HG02884 (cell line): ENCODE measurements around the gene MCRS1.

Experiments
- ATAC-seq: cut with Tn5 transposase; IDR thresholded peaks from one replicate; pipeline ENCODE4 v1.9.1; 2021; ENCODE audit warnings: mild to moderate bottlenecking, moderate library complexity; ENCODE audit not compliant: unreplicated experiment

Gene MCRS1

DNA sequence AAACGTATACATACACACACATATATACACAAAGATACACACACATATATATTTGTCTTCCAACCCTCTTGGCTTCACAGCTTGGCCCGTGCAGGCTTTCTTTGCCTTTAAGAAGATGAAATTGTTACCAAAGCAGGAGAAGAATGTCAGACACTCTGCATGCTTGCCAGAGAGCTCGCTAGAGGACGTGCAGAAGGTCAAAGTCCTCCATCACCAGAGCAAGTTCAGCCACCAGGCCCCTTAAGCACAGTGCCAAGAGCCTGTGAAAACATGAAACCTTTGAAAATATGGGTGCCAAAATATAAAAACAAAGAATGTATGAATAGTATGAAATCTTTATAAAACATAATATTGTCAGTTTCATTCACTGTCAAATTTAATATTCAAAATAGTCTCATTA, 14.9 kb upstream of the MCRS1 start:
- ATAC-seq: no peak

DNA sequence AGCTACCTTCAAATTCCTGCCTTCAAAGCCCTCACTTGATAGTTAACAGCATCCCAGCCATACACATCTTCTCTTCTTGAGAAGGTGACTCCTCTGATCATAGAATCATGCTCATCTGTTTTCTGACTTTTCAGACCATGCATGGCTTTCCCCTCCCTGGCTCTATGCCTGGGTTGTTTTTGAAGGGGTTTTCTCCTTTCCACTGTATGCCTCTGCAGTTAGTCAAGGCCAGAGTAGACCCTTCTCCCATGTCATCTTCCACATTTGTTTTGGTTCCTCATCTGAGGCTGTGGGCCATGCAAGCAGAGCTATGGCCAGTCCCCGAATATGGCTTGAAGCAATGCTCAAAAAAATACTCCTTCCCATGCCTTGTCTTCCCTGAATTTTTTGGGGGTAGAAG, 14.3 kb upstream of the MCRS1 start:
- no peak for ATAC-seq

GRCh38 chr12:49580572-49581535, 12.9 kb upstream of the MCRS1 start:
- no peak for ATAC-seq

- ATAC-seq: no peak
Observed at GRCh38 chr12:49578471-49579112, 10.7 kb upstream of the MCRS1 start.

DNA sequence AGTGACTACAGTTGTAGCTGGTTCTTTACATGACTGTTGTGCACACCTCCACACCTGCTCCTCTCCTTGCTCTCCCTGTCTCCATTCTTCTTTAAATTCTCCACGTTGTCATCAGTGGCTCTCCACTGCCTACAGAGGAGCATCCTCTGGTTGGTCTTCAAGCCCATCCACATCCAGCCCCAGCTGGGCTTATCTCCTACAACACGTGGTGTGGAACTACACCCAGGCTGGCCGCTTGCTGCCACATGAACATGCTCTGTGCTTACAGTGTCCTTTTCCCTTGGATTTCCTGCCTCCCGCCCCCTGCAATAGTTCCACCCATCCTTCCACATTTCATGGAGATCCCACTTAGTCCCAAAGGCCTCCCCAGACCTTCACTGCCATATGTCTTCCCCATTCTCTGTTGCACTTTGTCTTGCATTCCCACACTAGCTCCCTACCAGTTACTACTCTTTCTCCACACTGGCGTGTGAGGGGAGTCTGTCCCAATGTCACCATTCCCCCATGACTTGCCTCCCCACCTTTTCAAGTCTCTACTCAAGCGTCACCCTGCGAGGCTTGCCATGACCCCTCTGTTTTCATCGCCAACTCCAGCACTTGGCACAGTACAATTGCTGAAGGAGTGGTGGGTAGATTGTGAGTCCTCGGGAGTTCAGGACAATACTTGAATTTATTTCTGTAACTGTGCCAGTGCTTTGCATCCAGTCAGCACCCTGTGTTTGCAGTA, 9.8 kb upstream of the MCRS1 start:
- ATAC-seq: no peak

- peak; percentile 17 for ATAC-seq
Observed at GRCh38 chr12:49568442-49569162, 660 bp upstream of the MCRS1 start.

DNA sequence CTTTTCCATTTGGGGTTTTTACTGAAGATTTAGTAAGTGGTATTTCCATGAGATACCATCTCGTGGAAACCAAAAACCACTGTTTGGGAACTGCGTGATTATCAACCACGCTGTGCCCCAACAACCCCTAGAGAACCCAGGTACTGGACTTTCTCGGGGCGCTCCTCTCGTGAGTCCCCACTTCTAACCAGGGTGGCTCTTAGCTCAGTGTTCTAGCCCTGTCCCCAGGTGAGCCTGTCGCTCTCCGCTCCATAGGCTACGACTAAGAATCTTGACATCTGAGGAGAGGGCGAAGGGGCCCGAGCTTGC, 686 bp downstream of the MCRS1 start:
- ATAC-seq: peak; percentile 5

- no peak for ATAC-seq
Observed at GRCh38 chr12:49566361-49566760, 1.6 kb downstream of the MCRS1 start.

GRCh38 chr12:49565406-49566265, 2.3 kb downstream of the MCRS1 start:
- ATAC-seq: no peak

GRCh38 chr12:49564686-49565405, 3.1 kb downstream of the MCRS1 start:
- no peak for ATAC-seq

- no peak for ATAC-seq
Observed at GRCh38 chr12:49563951-49564685, 3.8 kb downstream of the MCRS1 start.

GRCh38 chr12:49562831-49563230, 5.1 kb downstream of the MCRS1 start:
- ATAC-seq: no peak

DNA sequence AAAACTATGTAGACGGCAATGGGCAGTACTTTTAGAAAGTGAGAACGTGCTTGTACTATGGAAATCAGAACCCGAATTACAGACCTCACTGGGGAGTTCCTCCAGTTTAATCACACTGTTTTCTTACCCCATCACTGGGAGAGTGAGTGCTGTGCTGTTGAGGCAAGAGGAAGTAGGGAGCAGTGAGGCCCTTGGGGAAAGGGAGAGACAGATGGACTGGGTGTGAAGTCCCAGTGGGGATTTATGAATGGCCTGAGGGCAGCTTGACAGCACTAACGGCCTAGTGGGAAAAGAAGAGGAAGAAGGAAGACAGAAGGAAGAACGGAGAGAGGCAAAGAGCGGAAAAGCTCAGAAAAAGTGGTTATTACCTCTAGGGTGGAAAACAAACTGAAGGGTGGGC, 5.7 kb downstream of the MCRS1 start:
- no peak for ATAC-seq

- ATAC-seq: no peak
Observed at GRCh38 chr12:49560695-49561094, 7.2 kb downstream of the MCRS1 start.

- no peak for ATAC-seq
Observed at GRCh38 chr12:49559011-49559675, 8.8 kb downstream of the MCRS1 start.

- ATAC-seq: no peak
Observed at GRCh38 chr12:49558526-49558925, 9.4 kb downstream of the MCRS1 start.

DNA sequence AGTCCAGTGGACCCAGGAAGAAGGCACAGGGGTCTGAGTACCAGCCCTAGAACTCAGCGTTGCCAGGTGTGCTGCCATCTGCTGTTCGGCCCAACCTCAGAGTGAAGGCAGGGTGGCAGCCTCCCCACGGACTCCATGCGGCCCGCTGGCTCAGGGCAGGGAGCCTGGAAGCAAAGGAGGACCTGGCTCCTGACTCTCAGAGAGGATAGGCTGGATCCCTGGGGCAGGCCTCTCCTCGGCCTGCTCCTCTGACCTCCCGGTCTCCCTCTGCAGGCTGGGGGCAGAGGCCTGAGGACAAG, 10.1 kb downstream of the MCRS1 start:
- no peak for ATAC-seq

DNA sequence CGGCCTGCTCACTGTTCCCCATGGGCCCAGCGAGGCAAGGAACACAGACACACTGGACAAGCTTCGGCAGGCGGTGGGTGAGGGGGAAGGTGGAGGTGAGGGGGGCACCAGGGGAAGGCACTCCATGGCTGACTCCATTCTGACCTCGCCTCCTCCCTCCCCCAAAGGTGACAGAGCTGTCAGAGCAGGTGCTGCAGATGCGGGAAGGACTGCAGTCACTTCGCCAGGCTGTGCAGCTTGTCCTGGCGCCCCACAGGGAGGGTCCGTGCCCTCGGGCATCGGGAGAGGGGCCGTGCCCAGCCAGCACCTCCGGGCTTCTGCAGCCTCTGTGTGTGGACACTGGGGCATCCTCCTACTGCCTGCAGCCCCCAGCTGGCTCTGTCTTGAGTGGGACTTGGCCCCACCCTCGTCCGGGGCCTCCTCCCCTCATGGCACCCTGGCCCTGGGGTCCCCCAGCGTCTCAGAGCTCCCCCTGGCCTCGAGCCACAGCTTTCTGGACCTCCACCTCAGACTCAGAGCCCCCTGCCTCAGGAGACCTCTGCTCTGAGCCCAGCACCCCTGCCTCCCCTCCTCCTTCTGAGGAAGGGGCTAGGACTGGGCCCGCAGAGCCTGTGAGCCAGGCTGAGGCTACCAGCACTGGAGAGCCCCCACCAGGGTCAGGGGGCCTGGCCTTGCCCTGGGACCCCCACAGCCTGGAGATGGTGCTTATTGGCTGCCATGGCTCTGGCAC, 10.6 kb downstream of the MCRS1 start:
- no peak for ATAC-seq
